GM12878 (cell line): Measurements from ENCODE around the gene AFG1L. TPM values are rescaled to one million over a fixed set of nuclear protein-coding genes. Genes with fewer than 3 reads are reported as not detected.

Experiments
- BMI1 ChIP-seq: fragments of 450-650 bp; IDR thresholded peaks from 2 replicates; pipeline ENCODE4 v1.6.1; 2016; ENCODE audit warnings: mild to moderate bottlenecking, moderate library complexity, borderline replicate concordance
- DPF2 ChIP-seq: fragments of 450-650 bp; IDR thresholded peaks from 2 replicates; pipeline ENCODE4 v1.6.1; 2017; ENCODE audit warnings: mild to moderate bottlenecking
- ELK1 ChIP-seq: IDR thresholded peaks from 2 replicates; pipeline ENCODE4 v1.6.1; 2012; ENCODE audit warnings: low read depth, low read length, improper control_type of control experiment
- IRF5 ChIP-seq: fragments of 450-650 bp; IDR thresholded peaks from 2 replicates; pipeline ENCODE4 v1.6.1; 2017; ENCODE audit warnings: borderline replicate concordance
- KLF5 ChIP-seq: fragments of 450-650 bp; IDR thresholded peaks from 2 replicates; pipeline ENCODE4 v1.6.1; 2014; ENCODE audit warnings: mild to moderate bottlenecking; ENCODE audit not compliant: partially characterized antibody
- NBN ChIP-seq: fragments of 450-650 bp; IDR thresholded peaks from 2 replicates; pipeline ENCODE4 v1.6.1; 2016
- PML ChIP-seq: IDR thresholded peaks from 2 replicates; pipeline ENCODE4 v1.6.1; 2012; ENCODE audit warnings: low read length, inconsistent platforms
- REST ChIP-seq: IDR thresholded peaks from 2 replicates; pipeline ENCODE4 v1.6.1; 2012; ENCODE audit warnings: mild to moderate bottlenecking, low read depth, low read length
- SP1 ChIP-seq: IDR thresholded peaks from one replicate; pipeline ENCODE4 v1.6.1; 2011; ENCODE audit warnings: low read depth, low read length
- SPI1 ChIP-seq: IDR thresholded peaks from 2 replicates; pipeline ENCODE4 v1.6.1; 2011; ENCODE audit warnings: low read depth, mild to moderate bottlenecking, low read length, moderate library complexity, borderline replicate concordance; ENCODE audit not compliant: insufficient read depth
- SRF ChIP-seq, 2 experiments: IDR thresholded peaks; 2 replicates each; pipeline ENCODE4 v1.6.1; 2011; ENCODE audit warnings: low read depth in 2 of 2, low read length in 2 of 2, mild to moderate bottlenecking in 1 of 2, moderate library complexity in 1 of 2
- STAT3 ChIP-seq: IDR thresholded peaks from 2 replicates; pipeline ENCODE4 v1.6.1; 2011; ENCODE audit warnings: low read depth, low read length, improper control_type of control experiment
- TARDBP ChIP-seq: IDR thresholded peaks from 2 replicates; pipeline ENCODE4 v1.6.1; 2016; ENCODE audit warnings: borderline replicate concordance
- TBL1XR1 ChIP-seq: IDR thresholded peaks from 2 replicates; pipeline ENCODE4 v1.6.1; 2012; ENCODE audit warnings: low read depth, low read length, improper control_type of control experiment
- TCF7 ChIP-seq: IDR thresholded peaks from 2 replicates; pipeline ENCODE4 v1.6.1; 2014; ENCODE audit warnings: antibody characterized with exemption, borderline replicate concordance
- polyA plus RNA-seq, 11 experiments: library from polyadenylated mRNA; depleted of rRNA in 4 of 11; unstranded in 6 of 11; stranded (reverse) in 5 of 11; fragments of >200 nt; fragmentation: Nextera tagmentation in 4 of 11; fragmentation: Illumina TruSeq in 1 of 11; extraction: Ambion mirVana in 4 of 11; extraction: Trizol in 1 of 11; gene quantifications; 1 replicate in 1 of 11; 2 replicates in 10 of 11; pipeline versions ENCODE4 v1.2.1 to v1.2.3, GENCODE V29; 2011 to 2016; ENCODE audit warnings: inconsistent platforms in 2 of 11, missing spikeins in 2 of 11, low read depth in 1 of 11
- total RNA-seq, 4 experiments: library from RNA; depleted of rRNA in 3 of 4; stranded (reverse); fragments of >200 nt in 3 of 4; fragmentation: Illumina TruSeq in 1 of 4; extraction: Trizol in 1 of 4; gene quantifications; 2 replicates each; pipeline versions ENCODE4 v1.2.1 to v1.2.3, GENCODE V29; 2013 to 2021

AFG1L gene
- total and polyA plus RNA-seq, 10 of the 15 experiments (the other 5 are each of a cell fraction or from before 2014, with no cell fraction given) = 2.3 to 9.0 (median 4.3) TPM

- TF ChIP-seq IRF5 (no peak), SPI1 (peak; percentile 73; the same call in 1 of the 2 replicates), PML (peak; percentile 56; the same call in 1 of the 2 replicates), REST (no peak), STAT3 (0 out of 2 replicates have a peak, but pooled peaks have one; percentile 8), BMI1 (peak; percentile 59), KLF5 (peak; percentile 34), TCF7 (no peak), DPF2 (peak; percentile 88), TBL1XR1 (peak; percentile 55; the same call in 1 of the 2 replicates), TARDBP (no peak), NBN (peak; percentile 58; the same call in 1 of the 2 replicates), ELK1 (0 out of 2 replicates have a peak, but pooled peaks have one; percentile 51), SP1 (peak; percentile 27), SRF (IDR thresholded peaks at IDR 0.05; ENCODE audit: low read depth in 2 of 2, low read length in 2 of 2) (peak; percentile 53 to 93)
Observed at GRCh38 chr6:108348655-108349349, 53.9 kb downstream of the AFG1L start (continued).
